Parathyroid adenoma (tissue), 2 donors: ENCODE measurements around the gene HECW1.

Source experiments
- H2AFZ ChIP-seq: fragments of 300-600 bp; sonication (generic); one replicate; pipeline ENCODE4 v1.7.0; 2017; ENCODE audit warnings: antibody characterized with exemption, mild to moderate bottlenecking
- H3K27ac ChIP-seq: fragments of 300-600 bp; sonication (generic); one replicate; pipeline ENCODE4 v1.7.0; 2017
- H3K27me3 ChIP-seq: fragments of 300-600 bp; sonication (generic); one replicate; pipeline ENCODE4 v1.7.0; 2017; ENCODE audit warnings: low read length; ENCODE audit not compliant: control insufficient read depth, insufficient read depth
- H3K36me3 ChIP-seq: fragments of 300-600 bp; sonication (generic); one replicate; pipeline ENCODE4 v1.7.0; 2017; ENCODE audit warnings: low read length; ENCODE audit not compliant: control insufficient read depth, insufficient read depth
- H3K4me1 ChIP-seq: fragments of 300-600 bp; sonication (generic); one replicate; pipeline ENCODE4 v1.7.0; 2017; ENCODE audit warnings: control low read depth
- H3K4me2 ChIP-seq: fragments of 300-600 bp; sonication (generic); one replicate; pipeline ENCODE4 v1.7.0; 2017; ENCODE audit warnings: low read length
- H3K4me3 ChIP-seq: fragments of 300-600 bp; sonication (generic); one replicate; pipeline ENCODE4 v1.7.0; 2017; ENCODE audit warnings: low read depth, low read length
- H3K79me2 ChIP-seq: fragments of 300-600 bp; sonication (generic); one replicate; pipeline ENCODE4 v1.7.0; 2017; ENCODE audit warnings: control low read depth
- H3K9ac ChIP-seq: fragments of 300-600 bp; sonication (generic); one replicate; pipeline ENCODE4 v1.7.0; 2017; ENCODE audit warnings: mild to moderate bottlenecking
- H3K9me3 ChIP-seq: fragments of 300-600 bp; sonication (generic); one replicate; pipeline ENCODE4 v1.7.0; 2017; ENCODE audit warnings: low read length; ENCODE audit not compliant: control insufficient read depth
- TF ChIP-seq, protein P1 (sequence below): fragments of 300-600 bp; sonication (generic); IDR thresholded peaks from one replicate; pipeline ENCODE4 v1.7.0; 2017; ENCODE audit warnings: antibody characterized with exemption, mild to moderate bottlenecking
- donor health status: primary hyperparathyroidism.

The HECW1 gene

GRCh38 chr7:43459019-43459337 is 346.5 kb downstream of the HECW1 start:
- TF ChIP-seq, protein P1, sequence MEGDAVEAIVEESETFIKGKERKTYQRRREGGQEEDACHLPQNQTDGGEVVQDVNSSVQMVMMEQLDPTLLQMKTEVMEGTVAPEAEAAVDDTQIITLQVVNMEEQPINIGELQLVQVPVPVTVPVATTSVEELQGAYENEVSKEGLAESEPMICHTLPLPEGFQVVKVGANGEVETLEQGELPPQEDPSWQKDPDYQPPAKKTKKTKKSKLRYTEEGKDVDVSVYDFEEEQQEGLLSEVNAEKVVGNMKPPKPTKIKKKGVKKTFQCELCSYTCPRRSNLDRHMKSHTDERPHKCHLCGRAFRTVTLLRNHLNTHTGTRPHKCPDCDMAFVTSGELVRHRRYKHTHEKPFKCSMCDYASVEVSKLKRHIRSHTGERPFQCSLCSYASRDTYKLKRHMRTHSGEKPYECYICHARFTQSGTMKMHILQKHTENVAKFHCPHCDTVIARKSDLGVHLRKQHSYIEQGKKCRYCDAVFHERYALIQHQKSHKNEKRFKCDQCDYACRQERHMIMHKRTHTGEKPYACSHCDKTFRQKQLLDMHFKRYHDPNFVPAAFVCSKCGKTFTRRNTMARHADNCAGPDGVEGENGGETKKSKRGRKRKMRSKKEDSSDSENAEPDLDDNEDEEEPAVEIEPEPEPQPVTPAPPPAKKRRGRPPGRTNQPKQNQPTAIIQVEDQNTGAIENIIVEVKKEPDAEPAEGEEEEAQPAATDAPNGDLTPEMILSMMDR, result no peak

GRCh38 chr7:43460733-43461348 is 348.4 kb downstream of the HECW1 start:
- TF ChIP-seq, protein P1, result no peak
- H3K27me3 ChIP-seq, result no peaks in the 10 kb centered on the region
- H3K4me1 ChIP-seq, result no peaks in the 10 kb centered on the region
- H3K79me2 ChIP-seq, result no peaks in the 10 kb centered on the region
- H3K9ac ChIP-seq, result no peak overlapping the region
- H3K4me2 ChIP-seq, result no peak overlapping the region
- H3K27ac ChIP-seq, result no peak overlapping the region
- H2AFZ ChIP-seq, result no peak overlapping the region
- no peak overlapping the region for H3K4me3 ChIP-seq
- H3K9me3 ChIP-seq, result no peaks in the 10 kb centered on the region
- no peaks in the 10 kb centered on the region for H3K36me3 ChIP-seq

More at GRCh38 chr7:43459019-43459337, 346.5 kb downstream of the HECW1 start:
- Histone ChIP-seq H3K4me3 (no peak overlapping the region), H3K79me2 (no peaks in the 10 kb centered on the region), H3K27me3 (no peaks in the 10 kb centered on the region), H3K27ac (no peak overlapping the region), H3K9ac (no peak overlapping the region), H3K4me2 (no peak overlapping the region), H3K4me1 (no peaks in the 10 kb centered on the region), H2AFZ (no peak overlapping the region), H3K36me3 (no peaks in the 10 kb centered on the region), H3K9me3 (no peaks in the 10 kb centered on the region)

- no peaks in the 10 kb centered on the region for H3K4me1 ChIP-seq
- H3K27ac ChIP-seq, result no peak overlapping the region
- H3K36me3 ChIP-seq, result no peaks in the 10 kb centered on the region
- no peak overlapping the region for H3K9ac ChIP-seq
- no peaks in the 10 kb centered on the region for H3K9me3 ChIP-seq
- H3K27me3 ChIP-seq, result no peaks in the 10 kb centered on the region
- no peak overlapping the region for H3K4me2 ChIP-seq
- TF ChIP-seq, protein P1, result no peak
- H3K4me3 ChIP-seq, result no peak overlapping the region
- H2AFZ ChIP-seq, result no peak overlapping the region
- H3K79me2 ChIP-seq, result no peaks in the 10 kb centered on the region
These were observed 349.0 kb downstream of the HECW1 start for GRCh38 chr7:43461349-43462024.

DNA sequence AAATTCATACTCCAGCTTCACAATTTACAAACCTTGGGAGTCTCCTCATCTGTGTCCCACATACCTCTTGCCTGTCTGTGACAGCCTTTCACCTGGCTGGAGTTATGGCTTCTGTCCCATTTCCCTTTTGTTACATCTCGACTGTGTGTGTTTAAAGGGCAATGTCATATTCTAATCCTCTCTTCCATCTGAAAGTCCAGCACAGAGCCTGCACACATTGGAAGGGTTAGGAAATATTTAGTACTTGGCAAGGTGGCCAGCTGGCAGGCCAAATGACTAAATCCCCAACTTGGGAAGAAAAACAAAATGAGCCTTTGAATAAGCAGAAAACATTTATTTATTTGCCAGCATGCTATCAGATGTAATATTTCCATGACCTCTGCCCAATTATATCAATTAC is 350.4 kb downstream of the HECW1 start:
- Histone ChIP-seq H3K4me2 (no peak overlapping the region), H3K27me3 (no peaks in the 10 kb centered on the region), H3K4me1 (no peaks in the 10 kb centered on the region), H3K36me3 (no peaks in the 10 kb centered on the region), H3K9me3 (no peaks in the 10 kb centered on the region), H3K4me3 (no peak overlapping the region), H2AFZ (no peak overlapping the region), H3K79me2 (no peaks in the 10 kb centered on the region), H3K9ac (no peak overlapping the region), H3K27ac (no peak overlapping the region)
- TF ChIP-seq, protein P1, result no peak
